ENCODE results near the gene CDK17. TPM values are rescaled to one million over a fixed set of nuclear protein-coding genes. Genes with fewer than 3 reads are reported as not detected.

CDK17 gene
- total RNA-seq, 2 donors from 2014 or later: 30.7 to 97.6 TPM

- TF ChIP-seq CTCF (IDR thresholded peaks at IDR 0.05): no peak
Measured at GRCh38 chr12:96310067-96310466, 90.2 kb downstream of the CDK17 start.

GRCh38 chr12:96308881-96309280, 91.4 kb downstream of the CDK17 start:
- no peaks in the 10 kb centered on the region for H3K4me1 ChIP-seq (ENCODE audit: control insufficient read depth in 1 of 2, low read depth in 2 of 2)
- H3K27me3 ChIP-seq (replicated peaks; ENCODE audit: insufficient read depth): no peaks in the 10 kb centered on the region
- no peaks in the 10 kb centered on the region for H3K36me3 ChIP-seq
- no peak for DNase-seq (ENCODE audit: low spot score)
- H3K9me3 ChIP-seq: no peaks in the 10 kb centered on the region
- H3K27ac ChIP-seq: no peak overlapping the region
- no peak for ATAC-seq (ENCODE audit: insufficient number of reproducible peaks, low FRiP score, low read depth)
- no peak for TF ChIP-seq CTCF (IDR thresholded peaks at IDR 0.05)
- H3K4me3 ChIP-seq: no peak overlapping the region

More at GRCh38 chr12:96310067-96310466, 90.2 kb downstream of the CDK17 start:
- Histone ChIP-seq H3K9me3 (no peaks in the 10 kb centered on the region), H3K4me1 (ENCODE audit: control insufficient read depth in 1 of 2, low read depth in 2 of 2) (peaks cover 0 to 5% of the 10 kb centered on the region in 2 donors), H3K4me3 (no peak overlapping the region), H3K27me3 (replicated peaks; ENCODE audit: insufficient read depth) (no peaks in the 10 kb centered on the region), H3K36me3 (no peaks in the 10 kb centered on the region), H3K27ac (no peak overlapping the region)
- no peak for ATAC-seq (ENCODE audit: insufficient number of reproducible peaks, low FRiP score, low read depth)
- no peak for DNase-seq (ENCODE audit: low spot score)

- H3K4me3 ChIP-seq: no peak overlapping the region
- no peaks in the 10 kb centered on the region for H3K9me3 ChIP-seq
- H3K4me1 ChIP-seq (ENCODE audit: control insufficient read depth in 1 of 2, low read depth in 2 of 2): no peaks in the 10 kb centered on the region
- H3K27ac ChIP-seq: no peak overlapping the region
- ATAC-seq (ENCODE audit: insufficient number of reproducible peaks, low FRiP score, low read depth): no peak
- no peaks in the 10 kb centered on the region for H3K27me3 ChIP-seq (replicated peaks; ENCODE audit: insufficient read depth)
- H3K36me3 ChIP-seq: no peaks in the 10 kb centered on the region
- no peak for TF ChIP-seq CTCF (IDR thresholded peaks at IDR 0.05)
- no peak for DNase-seq (ENCODE audit: low spot score)
Measured at GRCh38 chr12:96305665-96306064, 94.6 kb downstream of the CDK17 start.

GRCh38 chr12:96303653-96304052, 96.6 kb downstream of the CDK17 start:
- H3K27me3 ChIP-seq (replicated peaks; ENCODE audit: insufficient read depth): no peaks in the 10 kb centered on the region
- no peaks in the 10 kb centered on the region for H3K9me3 ChIP-seq
- no peaks in the 10 kb centered on the region for H3K4me1 ChIP-seq (ENCODE audit: control insufficient read depth in 1 of 2, low read depth in 2 of 2)
- H3K4me3 ChIP-seq: no peak overlapping the region
- H3K36me3 ChIP-seq: peaks cover 8% of the 10 kb centered on the region
- DNase-seq (ENCODE audit: low spot score) (no peak), ATAC-seq (ENCODE audit: insufficient number of reproducible peaks, low FRiP score, low read depth) (no peak)
- H3K27ac ChIP-seq: no peak overlapping the region
- TF ChIP-seq CTCF (IDR thresholded peaks at IDR 0.05): no peak

GRCh38 chr12:96302687-96303310, 97.4 kb downstream of the CDK17 start:
- no peak for ATAC-seq (ENCODE audit: insufficient number of reproducible peaks, low FRiP score, low read depth)
- Histone ChIP-seq H3K27ac (no peak overlapping the region), H3K9me3 (no peaks in the 10 kb centered on the region), H3K4me1 (ENCODE audit: control insufficient read depth in 1 of 2, low read depth in 2 of 2) (no peaks in the 10 kb centered on the region), H3K27me3 (replicated peaks; ENCODE audit: insufficient read depth) (no peaks in the 10 kb centered on the region), H3K4me3 (no peak overlapping the region), H3K36me3 (peaks cover 9% of the 10 kb centered on the region)
- no peak for TF ChIP-seq CTCF (IDR thresholded peaks at IDR 0.05)
- DNase-seq (ENCODE audit: low spot score): no peak

Measured in thoracic aorta (tissue), 2 donors.